Choroid plexus epithelial cell (primary cell): ENCODE measurements around the gene ZNF862.

ENCODE experiments used
- DNase-seq: peaks from one replicate; pipeline ENCODE4 v3.0.0-alpha.2; 2010; ENCODE audit warnings: low read depth
- H3K4me3 ChIP-seq: 2 replicates; pipeline ENCODE4 v1.5.1; 2011; ENCODE audit warnings: low read depth, mild to moderate bottlenecking, control low read depth, low read length, moderate library complexity
- TF ChIP-seq, protein P1 (sequence below): conservative IDR thresholded peaks from 2 replicates; pipeline ENCODE4 v1.5.1; 2011; ENCODE audit warnings: low read depth, mild to moderate bottlenecking, control low read depth, inconsistent platforms, low read length, moderate library complexity

ZNF862 gene

GRCh38 chr7:149845257-149845980 is 7.2 kb downstream of the ZNF862 start:
- TF ChIP-seq, protein P1, sequence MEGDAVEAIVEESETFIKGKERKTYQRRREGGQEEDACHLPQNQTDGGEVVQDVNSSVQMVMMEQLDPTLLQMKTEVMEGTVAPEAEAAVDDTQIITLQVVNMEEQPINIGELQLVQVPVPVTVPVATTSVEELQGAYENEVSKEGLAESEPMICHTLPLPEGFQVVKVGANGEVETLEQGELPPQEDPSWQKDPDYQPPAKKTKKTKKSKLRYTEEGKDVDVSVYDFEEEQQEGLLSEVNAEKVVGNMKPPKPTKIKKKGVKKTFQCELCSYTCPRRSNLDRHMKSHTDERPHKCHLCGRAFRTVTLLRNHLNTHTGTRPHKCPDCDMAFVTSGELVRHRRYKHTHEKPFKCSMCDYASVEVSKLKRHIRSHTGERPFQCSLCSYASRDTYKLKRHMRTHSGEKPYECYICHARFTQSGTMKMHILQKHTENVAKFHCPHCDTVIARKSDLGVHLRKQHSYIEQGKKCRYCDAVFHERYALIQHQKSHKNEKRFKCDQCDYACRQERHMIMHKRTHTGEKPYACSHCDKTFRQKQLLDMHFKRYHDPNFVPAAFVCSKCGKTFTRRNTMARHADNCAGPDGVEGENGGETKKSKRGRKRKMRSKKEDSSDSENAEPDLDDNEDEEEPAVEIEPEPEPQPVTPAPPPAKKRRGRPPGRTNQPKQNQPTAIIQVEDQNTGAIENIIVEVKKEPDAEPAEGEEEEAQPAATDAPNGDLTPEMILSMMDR: no peak
- DNase-seq: no peak
- H3K4me3 ChIP-seq: no peak overlapping the region

DNA sequence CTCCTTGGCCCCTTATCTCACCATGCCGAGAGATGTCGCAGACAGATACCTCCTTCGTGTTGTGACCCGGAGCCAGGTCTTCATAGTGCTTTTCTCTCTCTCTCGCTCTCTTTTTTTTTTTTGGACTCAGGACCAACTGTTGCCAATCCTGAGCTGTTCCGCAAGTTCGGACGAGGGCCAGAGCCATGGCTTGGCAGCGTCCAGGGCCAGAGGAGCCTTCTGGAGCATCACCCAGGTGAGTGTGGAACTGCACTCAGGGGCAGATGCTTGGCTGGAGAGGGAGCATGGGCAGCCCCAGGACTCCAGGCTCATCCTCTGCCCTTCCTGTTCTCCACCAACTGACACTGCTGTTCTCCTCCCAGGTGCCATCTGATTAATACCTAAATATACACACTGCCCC is 7.8 kb downstream of the ZNF862 start:
- TF ChIP-seq, protein P1: no peak
- H3K4me3 ChIP-seq: no peak overlapping the region
- DNase-seq: no peak

- TF ChIP-seq, protein P1: no peak
- DNase-seq: no peak
Observed at GRCh38 chr7:149846436-149847046, 8.4 kb downstream of the ZNF862 start.

GRCh38 chr7:149849174-149849573 is 11.0 kb downstream of the ZNF862 start:
- DNase-seq: no peak
- TF ChIP-seq, protein P1: no peak
- no peak overlapping the region for H3K4me3 ChIP-seq

More at GRCh38 chr7:149846436-149847046, 8.4 kb downstream of the ZNF862 start:
- no peak overlapping the region for H3K4me3 ChIP-seq

DNA sequence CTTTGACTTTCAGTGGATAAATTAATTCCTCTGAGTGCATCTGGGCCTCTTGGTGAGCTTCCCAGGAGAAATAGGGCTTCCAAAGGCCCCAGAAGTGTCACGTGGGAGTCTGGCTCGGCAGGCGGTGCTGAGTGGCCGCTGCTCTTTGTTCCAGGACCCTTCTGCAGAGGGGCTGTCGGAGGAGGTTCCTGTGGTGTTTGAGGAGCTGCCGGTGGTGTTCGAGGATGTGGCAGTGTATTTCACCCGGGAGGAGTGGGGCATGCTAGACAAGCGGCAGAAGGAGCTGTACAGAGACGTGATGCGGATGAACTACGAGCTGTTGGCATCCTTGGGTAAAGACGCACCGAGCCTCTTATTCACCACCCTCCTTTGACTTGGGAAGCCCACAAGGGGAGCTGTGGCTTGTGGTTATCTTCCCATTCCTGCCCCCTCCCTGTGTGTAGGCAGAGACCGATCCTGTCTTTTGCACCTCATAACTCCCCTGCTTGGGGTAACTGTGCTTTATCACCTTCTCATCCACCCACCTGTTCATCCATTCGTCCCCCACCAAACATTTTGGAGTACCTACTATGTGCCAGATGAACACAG is 11.9 kb downstream of the ZNF862 start:
- TF ChIP-seq, protein P1: no peak
- no peak for DNase-seq
- H3K4me3 ChIP-seq: no peak overlapping the region

GRCh38 chr7:149850716-149851115 is 12.5 kb downstream of the ZNF862 start:
- DNase-seq: no peak
- no peak overlapping the region for H3K4me3 ChIP-seq
- TF ChIP-seq, protein P1: no peak

GRCh38 chr7:149851449-149851848 is 13.3 kb downstream of the ZNF862 start:
- no peak overlapping the region for H3K4me3 ChIP-seq
- DNase-seq: no peak
- TF ChIP-seq, protein P1: no peak
